Memory B cell (primary cell): ENCODE results near the gene GMCL2.

Source experiments
- ATAC-seq: fragments of 150-1000 bp; cut with Tn5 transposase; 2 replicates; pipeline ENCODE4 v1.10.0; 2021; ENCODE audit warnings: low read depth, mild to moderate bottlenecking, moderate library complexity
- DNase-seq, 2 donors: peaks; one replicate each; pipeline ENCODE4 v3.0.0; 2022; ENCODE audit warnings: low spot score in 2 of 2
- H3K27ac Mint-ChIP-seq: one replicate; pipeline ENCODE4 v1.8.0; 2022; ENCODE audit warnings: mild to moderate bottlenecking, moderate library complexity, mixed read lengths
- H3K27me3 Mint-ChIP-seq: one replicate; pipeline ENCODE4 v1.8.0; 2022; ENCODE audit warnings: mixed read lengths
- H3K36me3 Mint-ChIP-seq: one replicate; pipeline ENCODE4 v1.8.0; 2022; ENCODE audit warnings: mild to moderate bottlenecking, mixed read lengths
- H3K4me1 Mint-ChIP-seq: one replicate; pipeline ENCODE4 v1.8.0; 2022; ENCODE audit warnings: mixed read lengths
- H3K4me3 Mint-ChIP-seq: one replicate; pipeline ENCODE4 v1.8.0; 2022; ENCODE audit warnings: mild to moderate bottlenecking, moderate library complexity, mixed read lengths
- H3K9me3 Mint-ChIP-seq: one replicate; pipeline ENCODE4 v1.8.0; 2022; ENCODE audit warnings: mixed read lengths

Gene GMCL2

GRCh38 chr5:178227929-178228328, 40.8 kb upstream of the GMCL2 start:
- DNase-seq = no peak
- no peak for ATAC-seq
- peaks cover 47% of the 10 kb centered on the region for H3K4me1 Mint-ChIP-seq
- no peaks in the 10 kb centered on the region for H3K27me3 Mint-ChIP-seq
- H3K4me3 Mint-ChIP-seq = no peak overlapping the region
- peaks cover 37% of the 10 kb centered on the region for H3K36me3 Mint-ChIP-seq
- no peak overlapping the region for H3K27ac Mint-ChIP-seq
- no peaks in the 10 kb centered on the region for H3K9me3 Mint-ChIP-seq

GRCh38 chr5:178227138-178227659, 40.0 kb upstream of the GMCL2 start:
- ATAC-seq (no peak), DNase-seq (no peak)
- Mint-ChIP-seq H3K4me1 (peaks cover 46% of the 10 kb centered on the region), H3K27me3 (no peaks in the 10 kb centered on the region), H3K9me3 (no peaks in the 10 kb centered on the region), H3K27ac (no peak overlapping the region), H3K4me3 (no peak overlapping the region), H3K36me3 (peaks cover 37% of the 10 kb centered on the region)

GRCh38 chr5:178225174-178225573, 38.0 kb upstream of the GMCL2 start:
- Mint-ChIP-seq H3K27ac (no peak overlapping the region), H3K4me1 (peaks cover 42% of the 10 kb centered on the region), H3K4me3 (no peak overlapping the region), H3K36me3 (peaks cover 35% of the 10 kb centered on the region), H3K9me3 (no peaks in the 10 kb centered on the region), H3K27me3 (no peaks in the 10 kb centered on the region)
- DNase-seq (no peak), ATAC-seq (no peak)

GRCh38 chr5:178224403-178224802, 37.2 kb upstream of the GMCL2 start:
- no peak overlapping the region for H3K27ac Mint-ChIP-seq
- H3K4me3 Mint-ChIP-seq = no peak overlapping the region
- H3K36me3 Mint-ChIP-seq = peaks cover 33% of the 10 kb centered on the region
- DNase-seq = no peak
- H3K4me1 Mint-ChIP-seq = peaks cover 37% of the 10 kb centered on the region
- ATAC-seq = no peak
- no peaks in the 10 kb centered on the region for H3K27me3 Mint-ChIP-seq
- no peaks in the 10 kb centered on the region for H3K9me3 Mint-ChIP-seq

- ATAC-seq = no peak
- Mint-ChIP-seq H3K4me3 (no peak overlapping the region), H3K36me3 (peaks cover 33% of the 10 kb centered on the region), H3K9me3 (no peaks in the 10 kb centered on the region), H3K27ac (no peak overlapping the region), H3K27me3 (no peaks in the 10 kb centered on the region), H3K4me1 (peaks cover 35% of the 10 kb centered on the region)
- no peak for DNase-seq
Measured at GRCh38 chr5:178223828-178224335, 36.7 kb upstream of the GMCL2 start.

GRCh38 chr5:178223196-178223773, 36.1 kb upstream of the GMCL2 start:
- H3K4me1 Mint-ChIP-seq = peaks cover 32% of the 10 kb centered on the region
- H3K36me3 Mint-ChIP-seq = peaks cover 29% of the 10 kb centered on the region
- no peak overlapping the region for H3K27ac Mint-ChIP-seq
- ATAC-seq (no peak), DNase-seq (no peak)
- no peaks in the 10 kb centered on the region for H3K9me3 Mint-ChIP-seq
- no peak overlapping the region for H3K4me3 Mint-ChIP-seq
- no peaks in the 10 kb centered on the region for H3K27me3 Mint-ChIP-seq

- no peaks in the 10 kb centered on the region for H3K27me3 Mint-ChIP-seq
- H3K4me3 Mint-ChIP-seq = no peak overlapping the region
- H3K9me3 Mint-ChIP-seq = no peaks in the 10 kb centered on the region
- peaks cover 23% of the 10 kb centered on the region for H3K4me1 Mint-ChIP-seq
- H3K27ac Mint-ChIP-seq = no peak overlapping the region
- ATAC-seq (no peak), DNase-seq (no peak)
- H3K36me3 Mint-ChIP-seq = peaks cover 23% of the 10 kb centered on the region
Measured at GRCh38 chr5:178222292-178222691, 35.1 kb upstream of the GMCL2 start.

- ATAC-seq (no peak), DNase-seq (no peak)
- Mint-ChIP-seq H3K27ac (peak overlapping the region; percentile 73), H3K4me1 (peaks cover 22% of the 10 kb centered on the region), H3K9me3 (no peaks in the 10 kb centered on the region), H3K27me3 (no peaks in the 10 kb centered on the region), H3K36me3 (peaks cover 20% of the 10 kb centered on the region), H3K4me3 (no peak overlapping the region)
Measured at GRCh38 chr5:178221853-178222252, 34.7 kb upstream of the GMCL2 start.

GRCh38 chr5:178221282-178221681, 34.1 kb upstream of the GMCL2 start:
- H3K27ac Mint-ChIP-seq = peak overlapping the region; percentile 73
- no peak for DNase-seq

GRCh38 chr5:178218827-178219226, 31.7 kb upstream of the GMCL2 start:
- no peaks in the 10 kb centered on the region for H3K9me3 Mint-ChIP-seq
- DNase-seq (no peak), ATAC-seq (no peak)
- peaks cover 24% of the 10 kb centered on the region for H3K36me3 Mint-ChIP-seq
- peaks cover 26% of the 10 kb centered on the region for H3K4me1 Mint-ChIP-seq
- H3K4me3 Mint-ChIP-seq = no peak overlapping the region
- H3K27ac Mint-ChIP-seq = no peak overlapping the region
- H3K27me3 Mint-ChIP-seq = no peaks in the 10 kb centered on the region

More at GRCh38 chr5:178221282-178221681, 34.1 kb upstream of the GMCL2 start:
- H3K4me3 Mint-ChIP-seq = no peak overlapping the region
- peak; percentile 37 for ATAC-seq
- H3K4me1 Mint-ChIP-seq = peaks cover 22% of the 10 kb centered on the region
- H3K27me3 Mint-ChIP-seq = no peaks in the 10 kb centered on the region
- peaks cover 18% of the 10 kb centered on the region for H3K36me3 Mint-ChIP-seq
- no peaks in the 10 kb centered on the region for H3K9me3 Mint-ChIP-seq

GRCh38 chr5:178218237-178218776, 31.1 kb upstream of the GMCL2 start:
- Mint-ChIP-seq H3K4me1 (peaks cover 24% of the 10 kb centered on the region), H3K4me3 (no peak overlapping the region), H3K36me3 (peaks cover 24% of the 10 kb centered on the region), H3K27me3 (no peaks in the 10 kb centered on the region), H3K27ac (no peak overlapping the region), H3K9me3 (no peaks in the 10 kb centered on the region)
- ATAC-seq = no peak
- DNase-seq = no peak

- DNase-seq (no peak), ATAC-seq (no peak)
- Mint-ChIP-seq H3K9me3 (no peaks in the 10 kb centered on the region), H3K4me1 (peaks cover 20% of the 10 kb centered on the region), H3K36me3 (peaks cover 21% of the 10 kb centered on the region), H3K27ac (no peak overlapping the region), H3K27me3 (no peaks in the 10 kb centered on the region), H3K4me3 (no peak overlapping the region)
Measured at GRCh38 chr5:178216779-178217178, 29.6 kb upstream of the GMCL2 start.

GRCh38 chr5:178216088-178216534, 28.9 kb upstream of the GMCL2 start:
- peaks cover 15% of the 10 kb centered on the region for H3K4me1 Mint-ChIP-seq
- peak; percentile 73 for ATAC-seq
- H3K27ac Mint-ChIP-seq = peak overlapping the region; percentile 40
- peaks cover 18% of the 10 kb centered on the region for H3K36me3 Mint-ChIP-seq
- H3K4me3 Mint-ChIP-seq = no peak overlapping the region
- no peak for DNase-seq
- no peaks in the 10 kb centered on the region for H3K9me3 Mint-ChIP-seq
- H3K27me3 Mint-ChIP-seq = no peaks in the 10 kb centered on the region

GRCh38 chr5:178215280-178216002, 28.3 kb upstream of the GMCL2 start:
- H3K9me3 Mint-ChIP-seq = no peaks in the 10 kb centered on the region
- no peaks in the 10 kb centered on the region for H3K27me3 Mint-ChIP-seq
- peak overlapping the region; percentile 40 for H3K27ac Mint-ChIP-seq
- no peak overlapping the region for H3K4me3 Mint-ChIP-seq
- DNase-seq (no peak), ATAC-seq (no peak)
- H3K36me3 Mint-ChIP-seq = peaks cover 18% of the 10 kb centered on the region
- H3K4me1 Mint-ChIP-seq = peaks cover 15% of the 10 kb centered on the region
